Measurements from ENCODE around the gene FLNB.

The FLNB gene

GRCh38 chr3:58021072-58021959 is 13.1 kb downstream of the FLNB start:
- TF ChIP-seq, protein P1, sequence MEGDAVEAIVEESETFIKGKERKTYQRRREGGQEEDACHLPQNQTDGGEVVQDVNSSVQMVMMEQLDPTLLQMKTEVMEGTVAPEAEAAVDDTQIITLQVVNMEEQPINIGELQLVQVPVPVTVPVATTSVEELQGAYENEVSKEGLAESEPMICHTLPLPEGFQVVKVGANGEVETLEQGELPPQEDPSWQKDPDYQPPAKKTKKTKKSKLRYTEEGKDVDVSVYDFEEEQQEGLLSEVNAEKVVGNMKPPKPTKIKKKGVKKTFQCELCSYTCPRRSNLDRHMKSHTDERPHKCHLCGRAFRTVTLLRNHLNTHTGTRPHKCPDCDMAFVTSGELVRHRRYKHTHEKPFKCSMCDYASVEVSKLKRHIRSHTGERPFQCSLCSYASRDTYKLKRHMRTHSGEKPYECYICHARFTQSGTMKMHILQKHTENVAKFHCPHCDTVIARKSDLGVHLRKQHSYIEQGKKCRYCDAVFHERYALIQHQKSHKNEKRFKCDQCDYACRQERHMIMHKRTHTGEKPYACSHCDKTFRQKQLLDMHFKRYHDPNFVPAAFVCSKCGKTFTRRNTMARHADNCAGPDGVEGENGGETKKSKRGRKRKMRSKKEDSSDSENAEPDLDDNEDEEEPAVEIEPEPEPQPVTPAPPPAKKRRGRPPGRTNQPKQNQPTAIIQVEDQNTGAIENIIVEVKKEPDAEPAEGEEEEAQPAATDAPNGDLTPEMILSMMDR (IDR thresholded peaks at IDR 0.05; ENCODE audit: extremely low read depth, insufficient read depth, missing control alignments), result no peak
- in situ Hi-C loops (cut with MboI; ENCODE audit: low pct_unique_long_range_greater_than_20kb, low sequenced_read_pairs, unreplicated experiment), result loop anchor here (25.0 kb wide), 2 partner anchors 141 to 291 kb away; partner anchors contain the start of genes HTD2 and RPP14
- no peak for DNase-seq (ENCODE audit: low spot score)

DNA sequence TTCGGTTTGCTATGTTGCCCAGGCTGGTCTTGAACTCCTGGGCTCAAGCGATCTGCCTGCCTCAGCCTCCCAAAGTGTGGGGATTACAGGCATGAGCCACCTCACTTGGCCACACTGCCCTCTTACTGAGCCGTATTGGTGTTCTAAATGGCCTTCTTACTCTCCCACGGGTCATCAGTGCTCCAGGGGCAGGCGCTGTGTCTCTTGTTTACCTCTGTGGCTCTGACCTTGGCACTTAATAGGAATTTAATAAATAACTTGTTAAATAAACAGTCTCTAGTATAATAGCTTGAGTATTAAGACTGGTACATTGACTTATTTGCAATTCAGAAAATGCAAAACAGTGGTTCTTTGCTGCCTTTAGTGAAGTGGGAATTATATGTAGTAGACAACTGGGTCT is 13.7 kb downstream of the FLNB start:
- TF ChIP-seq, protein P1 (IDR thresholded peaks at IDR 0.05; ENCODE audit: extremely low read depth, insufficient read depth, missing control alignments), result no peak
- in situ Hi-C loops (cut with MboI; ENCODE audit: low pct_unique_long_range_greater_than_20kb, low sequenced_read_pairs, unreplicated experiment), result loop anchor here (25.0 kb wide), 2 partner anchors 140 to 290 kb away; partner anchors contain the start of genes HTD2 and RPP14
- DNase-seq (ENCODE audit: low spot score), result no peak

DNA sequence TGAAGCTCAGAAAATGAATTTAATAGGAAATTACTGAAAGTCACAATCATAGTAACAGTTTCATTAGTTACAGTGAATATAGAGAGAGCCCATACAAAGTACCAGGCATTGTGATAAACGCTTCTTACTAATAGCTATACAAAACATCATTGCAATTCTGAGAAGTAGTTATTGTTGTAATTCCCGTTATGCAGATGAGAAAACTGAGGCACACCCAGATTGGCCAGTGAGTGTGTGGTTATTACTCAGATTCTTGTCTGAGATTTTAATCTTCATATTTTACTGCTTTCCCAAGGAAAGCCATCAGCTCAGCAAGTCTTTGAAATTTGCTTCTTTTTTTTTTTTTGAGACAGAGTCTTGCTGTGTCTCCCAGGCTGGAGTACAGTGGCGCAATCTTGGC is 14.3 kb downstream of the FLNB start:
- DNase-seq (ENCODE audit: low spot score), result no peak
- in situ Hi-C loops (cut with MboI; ENCODE audit: low pct_unique_long_range_greater_than_20kb, low sequenced_read_pairs, unreplicated experiment), result loop anchor here (25.0 kb wide), 2 partner anchors 140 to 290 kb away; partner anchors contain the start of genes HTD2 and RPP14

GRCh38 chr3:58023531-58023930 is 15.3 kb downstream of the FLNB start:
- TF ChIP-seq, protein P1 (IDR thresholded peaks at IDR 0.05; ENCODE audit: extremely low read depth, insufficient read depth, missing control alignments), result no peak

More for the DNA sequence above, 14.3 kb downstream of the FLNB start:
- TF ChIP-seq, protein P1 (IDR thresholded peaks at IDR 0.05; ENCODE audit: extremely low read depth, insufficient read depth, missing control alignments), result no peak

GRCh38 chr3:58025406-58025805 is 17.2 kb downstream of the FLNB start:
- TF ChIP-seq, protein P1 (IDR thresholded peaks at IDR 0.05; ENCODE audit: extremely low read depth, insufficient read depth, missing control alignments), result no peak
- in situ Hi-C loops (cut with MboI; ENCODE audit: low pct_unique_long_range_greater_than_20kb, low sequenced_read_pairs, unreplicated experiment), result no loop called here
- no peak for DNase-seq (ENCODE audit: low spot score)

More at GRCh38 chr3:58023531-58023930, 15.3 kb downstream of the FLNB start:
- in situ Hi-C loops (cut with MboI; ENCODE audit: low pct_unique_long_range_greater_than_20kb, low sequenced_read_pairs, unreplicated experiment), result loop anchor here (25.0 kb wide), 2 partner anchors 139 to 289 kb away; partner anchors contain the start of genes HTD2 and RPP14
- no peak for DNase-seq (ENCODE audit: low spot score)

DNA sequence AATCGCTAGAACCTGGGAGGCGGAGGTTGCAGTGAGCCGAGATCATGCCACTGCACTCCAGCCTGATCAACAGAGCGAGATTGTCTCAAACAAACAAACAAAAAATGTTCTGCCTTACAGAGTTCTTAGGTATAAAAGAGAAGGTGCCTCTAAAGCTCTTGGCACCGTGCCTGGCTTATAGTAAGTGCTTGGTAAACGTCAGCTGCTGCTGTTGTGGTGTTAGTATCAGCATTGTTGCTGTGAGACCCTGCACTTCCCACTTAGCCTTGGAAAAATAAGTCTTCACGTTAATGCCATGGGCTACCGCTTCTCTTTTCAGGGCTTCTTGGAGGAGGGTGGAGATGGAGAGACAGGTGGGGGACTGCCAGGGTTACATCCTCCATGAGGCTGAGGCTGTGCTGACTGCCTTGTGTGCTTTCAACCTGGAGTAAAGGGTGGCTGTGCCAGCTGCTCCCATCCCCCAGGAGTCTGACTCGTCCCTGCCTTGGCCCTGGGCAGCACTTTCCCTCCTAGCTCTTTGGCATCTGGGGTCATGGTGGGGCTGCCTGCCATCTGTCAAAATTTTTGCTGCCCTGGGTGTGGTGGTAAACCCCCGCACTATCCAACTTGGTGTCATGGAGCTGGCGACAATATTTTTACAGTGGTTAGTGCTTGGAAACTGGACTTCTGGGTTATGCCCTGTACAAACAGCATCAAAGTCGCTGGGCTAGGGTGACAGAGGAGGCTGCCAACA is 17.8 kb downstream of the FLNB start:
- no peak for DNase-seq (ENCODE audit: low spot score)
- TF ChIP-seq, protein P1 (IDR thresholded peaks at IDR 0.05; ENCODE audit: extremely low read depth, insufficient read depth, missing control alignments), result no peak
- in situ Hi-C loops (cut with MboI; ENCODE audit: low pct_unique_long_range_greater_than_20kb, low sequenced_read_pairs, unreplicated experiment), result no loop called here
